GM21786 (cell line): ENCODE data around the gene WDR55.
"Not testable (repeated sequence)": the region's sequence is repeated elsewhere in the genome, so short reads cannot be mapped to it uniquely, and the experiment has no call there.

Experiments
- ATAC-seq: cut with Tn5 transposase; IDR thresholded peaks from one replicate; pipeline ENCODE4 v1.9.1; 2021; ENCODE audit not compliant: unreplicated experiment

Gene WDR55

GRCh38 chr5:140647042-140647419 lies 17.7 kb upstream of the WDR55 start:
- ATAC-seq, result no peak

- ATAC-seq, result no peak
These were observed 5.8 kb upstream of the WDR55 start for GRCh38 chr5:140658870-140659269.

GRCh38 chr5:140660371-140660770 lies 4.3 kb upstream of the WDR55 start:
- ATAC-seq, result not testable (repeated sequence)

GRCh38 chr5:140664030-140664358 lies 710 bp upstream of the WDR55 start:
- ATAC-seq, result no peak

- ATAC-seq, result not testable (repeated sequence)
These were observed 6.3 kb downstream of the WDR55 start for GRCh38 chr5:140671035-140671434.

- no peak for ATAC-seq
These were observed 6.9 kb downstream of the WDR55 start for GRCh38 chr5:140671472-140672125.

- ATAC-seq, result no peak
These were observed 7.9 kb downstream of the WDR55 start for GRCh38 chr5:140672455-140673186.

GRCh38 chr5:140673187-140673976 lies 8.7 kb downstream of the WDR55 start, which contains the start of gene DND1:
Gene DND1, minus strand, starts transcription at chr5:140673576. Its CDS starts 34 bp downstream, at chr5:140673542.
- no peak for ATAC-seq

GRCh38 chr5:140674211-140674610 lies 9.5 kb downstream of the WDR55 start:
- ATAC-seq, result no peak

GRCh38 chr5:140674629-140675028 lies 9.9 kb downstream of the WDR55 start:
- no peak for ATAC-seq

- ATAC-seq, result peak; percentile 68
These were observed 13.2 kb downstream of the WDR55 start for GRCh38 chr5:140677947-140678346.

GRCh38 chr5:140678993-140679392 lies 14.3 kb downstream of the WDR55 start:
- ATAC-seq, result no peak

GRCh38 chr5:140690376-140690932 lies 25.8 kb downstream of the WDR55 start:
- ATAC-seq, result no peak

GRCh38 chr5:140690941-140691924 lies 26.5 kb downstream of the WDR55 start, which contains the start of the genes HARS1 and HARS2:
Gene HARS1, minus strand, starts transcription at chr5:140691370. Its CDS starts 66 bp downstream, at chr5:140691304.
Gene HARS2, plus strand, starts transcription at chr5:140691455. Its CDS starts 194 bp downstream, at chr5:140691649.
- peak; percentile 96 for ATAC-seq

- ATAC-seq, result no peak
These were observed 29.6 kb downstream of the WDR55 start for GRCh38 chr5:140694276-140694675.

GRCh38 chr5:140696891-140697492 lies 32.3 kb downstream of the WDR55 start:
- ATAC-seq, result no peak

- peak; percentile 99 for ATAC-seq
These were observed 35.8 kb downstream of the WDR55 start, which contains the start of gene ZMAT2 for GRCh38 chr5:140700177-140701144. Gene ZMAT2, plus strand, starts transcription at chr5:140700447. Its CDS starts 14 bp downstream, at chr5:140700461.

GRCh38 chr5:140707812-140708211 lies 43.1 kb downstream of the WDR55 start:
- no peak for ATAC-seq
